Adrenal gland (tissue), 12 donors: ENCODE data around the gene ABCG1. TPM values are rescaled to one million over a fixed set of nuclear protein-coding genes. Genes with fewer than 3 reads are reported as not detected.

Experiments
- DNase-seq, 7 donors: peaks; one replicate each; pipeline ENCODE4 v3.0.0-alpha.2; 2019 to 2020
- H3K27ac ChIP-seq, 5 donors: fragments of 200-600 bp; sonication (generic) in 4 of 5; 1 replicate in 3 of 5; 2 replicates in 2 of 5; pipeline versions ENCODE4 v1.5.1 to v1.8.0; 2016 to 2020; ENCODE audit warnings: mild to moderate bottlenecking in 1 of 5
- H3K27me3 ChIP-seq: fragments of 200-600 bp; 2 replicates; pipeline ENCODE4 v1.8.0; 2021
- H3K36me3 ChIP-seq, 2 donors: fragments of 200-600 bp; replicated peaks in 1 of 2; 1 replicate in 1 of 2; 2 replicates in 1 of 2; pipeline versions ENCODE4 v1.5.1 to v1.8.0; 2018 to 2022
- H3K4me1 ChIP-seq, 2 donors: fragments of 200-600 bp; replicated peaks in 1 of 2; 1 replicate in 1 of 2; 2 replicates in 1 of 2; pipeline versions ENCODE4 v1.5.1 to v1.8.0; 2018 to 2021
- H3K4me3 ChIP-seq, 4 donors: fragments of 200-600 bp; sonication (generic) in 3 of 4; one replicate each; pipeline ENCODE4 v1.5.1; 2016 to 2018
- H3K9me3 ChIP-seq, 3 donors: fragments of 200-600 bp; sonication (generic) in 1 of 3; replicated peaks in 1 of 3; 1 replicate in 2 of 3; 2 replicates in 1 of 3; pipeline versions ENCODE4 v1.5.1 to v1.8.0; 2016 to 2021
- POLR2A ChIP-seq, 2 donors: fragments of 450-650 bp; IDR thresholded peaks; one replicate each; pipeline ENCODE4 v1.6.1; 2017; ENCODE audit warnings: antibody characterized with exemption in 2 of 2, mild to moderate bottlenecking in 2 of 2, moderate library complexity in 1 of 2
- WGBS, 4 donors: extraction: QIAGEN DNeasy Blood & Tissue Kit in 2 of 4; methylation state at CpG; one replicate each; pipeline versions ENCODE4 v1.1.5 to v1.1.7; 2013 to 2017; 5-methylcytosine and 5-hydroxymethylcytosine counted together
- intact Hi-C, 2 donors: fragments of 100-400 bp; cut with DNase I; formaldehyde crosslinking; loops; one replicate each; pipeline versions ENCODE4 v1.14.1 to v1.15.0; 2022 to 2023
- polyA plus RNA-seq, 3 donors: library from polyadenylated mRNA; stranded (reverse); fragments of 200-250 nt in 2 of 3; fragments of 350-450 nt in 1 of 3; fragmentation: Illumina TruSeq in 1 of 3; extraction: RNeasy Lipid Tissue Mini Kit (QIAGEN cat#74804) in 1 of 3; gene quantifications; one replicate each; pipeline ENCODE4 v1.2.3, GENCODE V29; 2013 to 2014
- total RNA-seq, 9 donors: library from RNA; depleted of rRNA in 4 of 9; stranded (reverse); fragments of >200 nt in 4 of 9; fragments of 120-200 nt in 1 of 9; fragmentation: NEBNext Ultra II Directional in 1 of 9; extraction: Animal tissue kit (Norgen Biotek cat#: 25700) in 1 of 9; gene quantifications; one replicate each; pipeline versions ENCODE4 v1.1.0 to v1.2.4, GENCODE V29; 2013 to 2023
- TF ChIP-seq, protein P1 (sequence below), 6 experiments: fragments of 450-650 bp in 4 of 6; fragments of 200-600 bp in 2 of 6; sonication (generic) in 1 of 6; IDR thresholded peaks; 1 replicate in 5 of 6; 2 replicates in 1 of 6; pipeline versions ENCODE4 v1.5.1 to v1.8.0; 2016 to 2021; ENCODE audit warnings: antibody characterized with exemption in 6 of 6, mild to moderate bottlenecking in 2 of 6, moderate library complexity in 1 of 6
- donor health status: healthy with polysubstance abuse.
- donor health status: Bipolar disorder and iron deficiency.
- donor health status: DM: yes; HTN: yes; CAD: no.
- donor health status: DM: no; HTN: no; CAD: no.
- donor health status: DM: no; HTN: no; CAD: no.
- donor health status: DM: yes; HTN: yes; CAD: no.

Gene ABCG1
- total and polyA plus RNA-seq, 12 donors = 23.2 to 136 (median 67.9) TPM

- WGBS, 4 donors = 92 to 94% (median 93%) methylated on average over 11 of the region's 11 CpGs
- Histone ChIP-seq H3K4me3 (no peak overlapping the region), H3K36me3 (no peaks in the 10 kb centered on the region), H3K27me3 (no peaks in the 10 kb centered on the region), H3K4me1 (peaks cover 55 to 63% of the 10 kb centered on the region in 2 donors), H3K9me3 (no peaks in the 10 kb centered on the region), H3K27ac (peak overlapping the region in 4 of 5 donors; percentile 35 to 90 (median 67))
- peak in 5 of 7 donors; percentile 12 to 56 (median 28) for DNase-seq
- intact Hi-C loops = no loop called here
- no peak for TF ChIP-seq POLR2A (IDR thresholded peaks at IDR 0.05)
- TF ChIP-seq, protein P1, sequence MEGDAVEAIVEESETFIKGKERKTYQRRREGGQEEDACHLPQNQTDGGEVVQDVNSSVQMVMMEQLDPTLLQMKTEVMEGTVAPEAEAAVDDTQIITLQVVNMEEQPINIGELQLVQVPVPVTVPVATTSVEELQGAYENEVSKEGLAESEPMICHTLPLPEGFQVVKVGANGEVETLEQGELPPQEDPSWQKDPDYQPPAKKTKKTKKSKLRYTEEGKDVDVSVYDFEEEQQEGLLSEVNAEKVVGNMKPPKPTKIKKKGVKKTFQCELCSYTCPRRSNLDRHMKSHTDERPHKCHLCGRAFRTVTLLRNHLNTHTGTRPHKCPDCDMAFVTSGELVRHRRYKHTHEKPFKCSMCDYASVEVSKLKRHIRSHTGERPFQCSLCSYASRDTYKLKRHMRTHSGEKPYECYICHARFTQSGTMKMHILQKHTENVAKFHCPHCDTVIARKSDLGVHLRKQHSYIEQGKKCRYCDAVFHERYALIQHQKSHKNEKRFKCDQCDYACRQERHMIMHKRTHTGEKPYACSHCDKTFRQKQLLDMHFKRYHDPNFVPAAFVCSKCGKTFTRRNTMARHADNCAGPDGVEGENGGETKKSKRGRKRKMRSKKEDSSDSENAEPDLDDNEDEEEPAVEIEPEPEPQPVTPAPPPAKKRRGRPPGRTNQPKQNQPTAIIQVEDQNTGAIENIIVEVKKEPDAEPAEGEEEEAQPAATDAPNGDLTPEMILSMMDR (IDR thresholded peaks at IDR 0.05) = no peak
These were observed 9.8 kb downstream of the ABCG1 start for GRCh38 chr21:42228709-42229220.

DNA sequence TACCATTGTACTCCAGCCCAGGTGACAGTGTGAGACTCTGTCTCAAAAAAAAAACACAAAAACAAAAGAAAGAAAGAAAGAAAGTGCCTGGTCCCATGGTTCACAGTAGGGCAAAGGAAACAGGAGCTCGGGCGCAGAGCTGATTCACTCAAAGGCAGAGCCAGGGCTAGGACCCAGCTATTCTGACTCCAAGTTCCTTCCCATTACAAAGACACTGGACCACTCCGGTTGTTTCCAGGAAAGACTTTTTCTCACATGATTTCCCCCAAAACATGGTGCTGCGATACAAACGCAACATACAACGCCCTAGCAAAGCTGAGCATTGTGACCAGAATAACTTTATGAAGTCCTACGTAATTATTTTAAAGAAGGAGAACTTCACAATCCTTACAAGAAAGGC, 10.7 kb downstream of the ABCG1 start:
- Histone ChIP-seq H3K36me3 (no peaks in the 10 kb centered on the region), H3K27me3 (no peaks in the 10 kb centered on the region), H3K4me3 (no peak overlapping the region), H3K27ac (no peak overlapping the region), H3K9me3 (no peaks in the 10 kb centered on the region), H3K4me1 (peaks cover 63 to 71% of the 10 kb centered on the region in 2 donors)
- DNase-seq = peak in 1 of 7 donors; percentile 45
- WGBS, 4 donors = 75 to 89% (median 80%) methylated on average over 7 of the region's 7 CpGs
- intact Hi-C loops = no loop called here
- no peak for TF ChIP-seq POLR2A (IDR thresholded peaks at IDR 0.05)
- TF ChIP-seq, protein P1 (IDR thresholded peaks at IDR 0.05) = no peak

GRCh38 chr21:42230178-42230577, 11.2 kb downstream of the ABCG1 start:
- Histone ChIP-seq H3K9me3 (no peaks in the 10 kb centered on the region), H3K27ac (peak overlapping the region in 2 of 5 donors; percentile 14 to 77), H3K36me3 (no peaks in the 10 kb centered on the region), H3K27me3 (no peaks in the 10 kb centered on the region), H3K4me3 (no peak overlapping the region), H3K4me1 (peaks cover 66 to 71% of the 10 kb centered on the region in 2 donors)
- intact Hi-C loops = no loop called here
- no peak for TF ChIP-seq POLR2A (IDR thresholded peaks at IDR 0.05)
- TF ChIP-seq, protein P1 (IDR thresholded peaks at IDR 0.05) = no peak
- WGBS, 4 donors = 84 to 99% (median 91%) methylated on average over 4 of the region's 4 CpGs
- no peak for DNase-seq

DNA sequence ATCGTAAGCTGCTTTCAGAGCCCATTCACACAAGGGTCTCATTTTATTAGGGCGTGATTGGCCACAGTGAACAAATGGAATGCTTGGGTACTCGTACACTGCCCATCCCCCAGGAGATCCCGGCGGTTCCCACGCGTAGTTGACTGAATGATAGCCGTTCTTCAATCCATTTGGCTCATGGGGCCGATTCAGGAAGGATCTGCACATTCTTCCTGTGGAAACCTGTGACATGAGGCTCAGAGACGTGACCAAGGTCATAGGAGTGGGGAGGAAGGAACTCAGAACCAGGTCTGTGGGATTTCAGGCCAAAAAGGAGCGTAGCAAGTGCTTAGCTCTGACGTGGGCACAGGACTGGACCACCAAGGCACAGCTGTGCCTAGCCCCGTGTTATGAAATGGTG, 11.7 kb downstream of the ABCG1 start:
- H3K4me3 ChIP-seq = no peak overlapping the region
- peak in 1 of 7 donors; percentile 22 for DNase-seq
- WGBS, 4 donors = 62 to 71% (median 67%) methylated on average over 11 to 13 of the region's 13 CpGs
- no peaks in the 10 kb centered on the region for H3K9me3 ChIP-seq
- TF ChIP-seq POLR2A (IDR thresholded peaks at IDR 0.05) = no peak
- TF ChIP-seq, protein P1 (IDR thresholded peaks at IDR 0.05) = no peak
- intact Hi-C loops = no loop called here
- H3K4me1 ChIP-seq = peaks cover 66 to 71% of the 10 kb centered on the region in 2 donors
- no peaks in the 10 kb centered on the region for H3K36me3 ChIP-seq
- no peaks in the 10 kb centered on the region for H3K27me3 ChIP-seq
- H3K27ac ChIP-seq = peak overlapping the region in 4 of 5 donors; percentile 8 to 77 (median 22)
